IPS DF 4.7 (cell line): ENCODE data around the gene DMXL2.
"Not testable (repeated sequence)": the region's sequence is repeated elsewhere in the genome, so short reads cannot be mapped to it uniquely, and the experiment has no call there.

Source experiments
- DNase-seq: peaks from one replicate; pipeline ENCODE4 v3.0.0-alpha.2; 2013; ENCODE audit warnings: low spot score; ENCODE audit errors: extremely low read depth

Gene DMXL2

GRCh38 chr15:51577636-51578304 is 44.8 kb downstream of the DMXL2 start:
- DNase-seq = no peak

- DNase-seq = no peak
Observed at GRCh38 chr15:51576911-51577500, 45.6 kb downstream of the DMXL2 start.

GRCh38 chr15:51576286-51576850 is 46.2 kb downstream of the DMXL2 start:
- DNase-seq = no peak

DNA sequence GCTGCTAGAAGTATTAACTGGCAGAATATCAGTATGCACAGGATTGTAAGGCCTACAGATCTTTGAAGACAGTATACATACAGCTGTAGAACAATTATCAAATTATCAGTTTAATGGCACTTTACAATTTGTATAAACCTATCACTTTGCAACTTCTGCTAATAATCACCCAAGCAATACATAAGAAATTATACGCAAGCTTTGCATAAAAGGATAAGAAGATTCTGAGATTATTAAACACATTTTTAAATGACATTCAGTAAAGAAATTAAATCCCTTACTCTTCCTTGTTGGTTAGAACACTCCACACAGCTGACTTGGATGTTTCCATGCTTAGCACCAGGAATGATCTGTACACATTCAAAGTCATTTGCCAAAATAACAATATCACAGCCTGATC is 46.8 kb downstream of the DMXL2 start:
- no peak for DNase-seq

GRCh38 chr15:51573352-51573751 is 49.2 kb downstream of the DMXL2 start:
- DNase-seq = not testable (repeated sequence)

- DNase-seq = not testable (repeated sequence)
Observed at GRCh38 chr15:51568939-51569784, 53.4 kb downstream of the DMXL2 start.

DNA sequence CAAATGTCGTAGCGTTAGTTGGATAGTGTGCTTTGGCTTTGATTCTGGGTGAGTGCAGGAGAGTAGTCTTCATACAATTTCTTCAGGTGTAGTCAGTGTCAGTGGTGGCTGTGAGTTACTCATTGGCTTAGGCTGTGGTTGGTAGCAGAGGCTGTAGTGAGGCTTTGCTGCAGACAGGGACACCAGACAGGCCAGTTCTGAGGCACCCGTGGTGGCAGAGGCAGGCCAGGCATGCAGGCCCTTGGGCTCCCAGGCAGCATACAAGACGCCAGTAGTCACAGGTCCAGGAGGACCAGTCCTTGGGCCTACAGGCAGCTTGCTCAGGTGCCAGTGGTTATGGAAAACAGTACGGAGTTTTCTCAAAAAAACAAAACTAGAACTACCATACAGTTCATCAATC is 61.3 kb downstream of the DMXL2 start:
- no peak for DNase-seq

- no peak for DNase-seq
Observed at GRCh38 chr15:51558876-51559275, 63.7 kb downstream of the DMXL2 start.

GRCh38 chr15:51558411-51558810 is 64.2 kb downstream of the DMXL2 start:
- no peak for DNase-seq

DNA sequence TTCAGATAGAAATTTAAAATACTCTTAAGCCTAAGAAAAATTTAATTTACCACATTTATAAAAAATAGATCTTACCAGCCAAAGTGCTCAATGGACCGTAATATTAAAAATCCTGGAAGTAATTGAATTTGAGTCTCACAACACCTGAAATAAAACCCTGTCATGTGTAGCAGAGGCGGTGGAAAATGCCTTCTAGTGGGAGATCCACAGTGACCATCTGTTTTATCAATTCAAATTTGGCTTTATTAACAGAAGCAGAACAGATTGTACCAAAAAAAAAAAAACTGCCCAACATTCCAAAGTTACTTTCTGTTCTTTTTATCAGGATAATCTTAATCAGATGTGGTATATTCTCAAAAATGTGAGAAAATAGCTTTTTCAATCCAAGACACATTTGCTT is 71.7 kb downstream of the DMXL2 start:
- no peak for DNase-seq

DNA sequence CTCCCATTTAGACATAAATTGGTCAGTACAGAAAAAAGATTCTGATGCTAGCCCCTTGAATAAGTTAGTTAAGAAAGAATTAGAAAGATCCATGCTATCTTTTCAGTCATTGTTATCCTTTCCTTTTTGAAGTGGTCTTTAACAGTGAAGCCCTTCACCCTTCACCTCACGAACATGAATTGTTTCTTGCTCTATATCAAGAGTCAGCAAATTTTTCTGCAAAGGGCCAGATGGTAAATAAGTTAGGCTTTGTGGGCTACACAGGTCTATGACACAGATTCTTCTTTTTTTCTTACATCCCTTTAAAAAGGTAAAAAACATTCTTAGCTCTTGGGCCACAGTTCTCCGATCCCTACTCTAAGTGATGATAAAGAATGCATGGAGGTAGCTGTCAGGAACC is 74.9 kb downstream of the DMXL2 start:
- no peak for DNase-seq

GRCh38 chr15:51536965-51537574 is 85.5 kb downstream of the DMXL2 start:
- no peak for DNase-seq

- no peak for DNase-seq
Observed at GRCh38 chr15:51533672-51534398, 88.7 kb downstream of the DMXL2 start.

- DNase-seq = no peak
Observed at GRCh38 chr15:51526955-51527354, 95.6 kb downstream of the DMXL2 start.

- no peak for DNase-seq
Observed at GRCh38 chr15:51524376-51524775, 98.2 kb downstream of the DMXL2 start.

GRCh38 chr15:51516291-51516690 is 106.3 kb downstream of the DMXL2 start:
- DNase-seq = no peak

GRCh38 chr15:51505251-51505650 is 117.3 kb downstream of the DMXL2 start:
- DNase-seq = no peak

DNA sequence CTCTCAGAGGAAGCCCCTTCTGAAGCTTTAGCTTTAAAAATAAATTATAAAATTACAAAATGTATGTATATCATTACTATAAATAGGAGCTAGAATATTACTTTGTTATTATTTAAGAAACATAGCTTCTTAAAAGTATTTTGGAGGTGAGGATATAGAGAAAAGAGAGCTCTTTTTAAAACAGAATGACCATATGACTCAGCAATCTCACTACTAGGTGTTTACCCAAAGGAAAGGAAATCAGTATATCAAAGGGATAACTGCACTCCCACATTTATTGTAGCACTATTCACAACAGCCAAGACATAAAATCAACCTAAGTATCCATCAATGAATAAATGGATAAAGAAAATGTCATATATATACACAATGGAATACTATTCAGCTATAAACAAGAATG is 119.6 kb downstream of the DMXL2 start:
- DNase-seq = no peak

GRCh38 chr15:51499379-51499976 is 123.1 kb downstream of the DMXL2 start:
- peak; percentile 49 for DNase-seq

GRCh38 chr15:51497806-51498205 is 124.8 kb downstream of the DMXL2 start:
- DNase-seq = no peak

DNA sequence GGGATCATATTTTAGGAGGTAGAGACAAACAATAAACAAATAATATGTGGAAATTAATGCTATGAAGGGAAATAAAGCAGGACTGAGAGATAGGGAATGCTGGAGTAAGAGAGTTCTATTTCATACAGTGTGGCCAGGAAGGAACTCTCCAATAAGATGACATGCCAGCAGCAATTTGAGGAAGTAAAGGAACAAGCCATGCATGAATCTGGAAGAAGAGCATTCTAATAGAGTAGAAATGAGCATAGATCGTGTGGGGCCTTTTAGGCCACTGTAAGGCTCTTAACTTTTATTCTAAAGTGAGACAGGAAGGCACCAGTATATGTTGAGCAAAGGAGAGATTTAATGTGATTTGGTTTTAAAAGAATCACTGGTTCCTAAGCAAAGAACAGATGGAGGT is 126.3 kb downstream of the DMXL2 start:
- DNase-seq = no peak
